ENCODE data around the gene ADAMTS16. TPM values are rescaled to one million over a fixed set of nuclear protein-coding genes. Genes with fewer than 3 reads are reported as not detected.

The ADAMTS16 gene
- total and polyA plus RNA-seq, 2 experiments from 2014 or later: 0.11 TPM

DNA sequence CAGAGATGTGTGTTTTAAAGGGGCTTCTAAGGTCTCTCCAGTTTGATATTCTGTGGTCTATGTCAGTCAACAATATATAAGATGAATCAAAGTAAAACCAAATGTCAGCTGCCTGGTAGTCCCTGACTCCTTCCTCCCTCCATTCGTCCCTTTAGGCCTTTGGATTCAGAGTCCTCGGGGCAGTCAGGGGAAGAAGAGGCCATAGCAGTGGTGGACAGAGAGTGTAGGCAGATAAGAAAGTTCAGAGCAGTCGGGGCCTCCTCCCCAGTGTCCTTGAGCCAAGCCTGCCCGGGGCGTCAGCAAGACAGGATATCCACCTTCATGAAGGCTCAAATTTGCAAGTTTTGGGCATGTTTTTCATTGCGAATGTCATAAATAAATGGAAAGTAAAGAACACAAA, 110.6 kb downstream of the ADAMTS16 start:
- H2AFZ ChIP-seq: no peak overlapping the region
- H3F3A ChIP-seq (ENCODE audit: insufficient read depth): no peaks in the 10 kb centered on the region
- WGBS, 2 experiments (ENCODE audit: low coverage in 1 of 2, low lambda C conversion rate in 2 of 2, missing lambda C conversion rate in 2 of 2): 44 to 47% methylated on average over 6 of the region's 6 CpGs
- H3K27me3 ChIP-seq (replicated peaks; ENCODE audit: insufficient read depth): 0 out of 2 replicates have a peak, but pooled peaks cover 5% of the 10 kb centered on the region
- no peak overlapping the region for H3K27ac ChIP-seq
- H4K20me1 ChIP-seq (ENCODE audit: insufficient read depth): no peaks in the 10 kb centered on the region
- no peak overlapping the region for H3K4me3 ChIP-seq
- H3K4me2 ChIP-seq (ENCODE audit: unreplicated experiment): no peak overlapping the region
- H3K79me2 ChIP-seq (ENCODE audit: insufficient read depth): no peaks in the 10 kb centered on the region
- H3K9ac ChIP-seq: no peak overlapping the region
- DNase-seq: no peak
- H3K9me2 ChIP-seq (ENCODE audit: insufficient read depth): no peaks in the 10 kb centered on the region
- in situ Hi-C loops (cut with MboI): no loop called here
- H3K36me3 ChIP-seq (ENCODE audit: low read depth): no peaks in the 10 kb centered on the region
- no peaks in the 10 kb centered on the region for H3K9me3 ChIP-seq (ENCODE audit: low read depth)
- TF ChIP-seq EZH2phosphoT487 (IDR thresholded peaks at IDR 0.05; ENCODE audit: insufficient read depth, low read depth): no peak
- TF ChIP-seq EZH2 (IDR thresholded peaks at IDR 0.05; ENCODE audit: insufficient read depth, poor library complexity, severe bottlenecking): no peak
- H3K4me1 ChIP-seq (ENCODE audit: insufficient read depth): no peaks in the 10 kb centered on the region

DNA sequence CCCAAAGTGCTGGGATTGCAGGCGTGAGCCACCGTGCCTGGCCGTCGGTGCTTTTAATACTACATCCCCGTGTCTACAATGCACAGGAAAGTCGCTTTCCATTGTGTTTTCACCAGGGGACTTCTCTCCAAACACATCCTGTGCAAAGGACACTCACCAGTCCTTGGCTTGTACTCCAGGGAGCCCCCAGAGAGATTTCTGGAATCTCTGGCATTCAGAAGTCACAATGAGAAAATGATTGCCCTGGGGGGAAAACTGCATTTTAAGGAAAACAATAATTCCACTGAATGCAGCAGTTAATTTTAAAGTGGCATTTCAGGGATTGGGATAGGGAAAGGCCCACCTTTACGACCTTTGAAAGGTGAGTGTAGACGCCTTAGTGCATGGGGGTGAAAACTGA, 112.0 kb downstream of the ADAMTS16 start:
- H3K9me3 ChIP-seq (ENCODE audit: low read depth): no peaks in the 10 kb centered on the region
- TF ChIP-seq EZH2 (IDR thresholded peaks at IDR 0.05; ENCODE audit: insufficient read depth, poor library complexity, severe bottlenecking) (no peak), EZH2phosphoT487 (IDR thresholded peaks at IDR 0.05; ENCODE audit: insufficient read depth, low read depth) (no peak)
- WGBS, 2 experiments (ENCODE audit: low coverage in 1 of 2, low lambda C conversion rate in 2 of 2, missing lambda C conversion rate in 2 of 2): 57 to 62% methylated on average over 8 of the region's 8 CpGs

DNA sequence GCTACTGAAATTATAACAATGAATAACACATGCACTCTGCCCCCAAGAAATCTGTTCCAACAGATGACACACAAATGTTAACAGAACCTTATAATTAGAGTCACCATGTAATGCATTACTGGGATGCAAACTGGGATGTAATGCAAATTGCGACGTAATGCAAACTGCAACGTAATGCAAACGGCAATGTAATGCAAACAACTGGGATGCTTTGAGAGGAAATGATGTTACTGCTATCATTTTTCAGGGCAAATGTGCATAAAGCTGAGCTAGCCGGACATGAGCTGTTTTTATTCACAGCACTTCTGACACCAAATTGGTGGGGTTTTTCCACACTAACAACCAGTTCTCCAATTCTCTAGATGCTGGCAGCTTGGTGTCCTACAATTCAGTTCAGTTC, 117.2 kb downstream of the ADAMTS16 start:
- no peak for TF ChIP-seq EZH2phosphoT487 (IDR thresholded peaks at IDR 0.05; ENCODE audit: insufficient read depth, low read depth)
- TF ChIP-seq EZH2 (IDR thresholded peaks at IDR 0.05; ENCODE audit: insufficient read depth, poor library complexity, severe bottlenecking): no peak
- Histone ChIP-seq H3K9me3 (ENCODE audit: low read depth) (no peaks in the 10 kb centered on the region), H2AFZ (no peak overlapping the region), H3F3A (ENCODE audit: insufficient read depth) (no peaks in the 10 kb centered on the region), H3K79me2 (ENCODE audit: insufficient read depth) (no peaks in the 10 kb centered on the region), H3K9ac (no peak overlapping the region), H4K20me1 (ENCODE audit: insufficient read depth) (no peaks in the 10 kb centered on the region), H3K4me3 (no peak overlapping the region), H3K27me3 (replicated peaks; ENCODE audit: insufficient read depth) (peaks cover 8% of the 10 kb centered on the region; the same call in 1 of the 2 replicates), H3K4me2 (ENCODE audit: unreplicated experiment) (no peak overlapping the region), H3K36me3 (ENCODE audit: low read depth) (no peaks in the 10 kb centered on the region), H3K9me2 (ENCODE audit: insufficient read depth) (no peaks in the 10 kb centered on the region), H3K4me1 (ENCODE audit: insufficient read depth) (no peaks in the 10 kb centered on the region), H3K27ac (no peak overlapping the region)
- in situ Hi-C loops (cut with MboI): no loop called here
- 19 to 26% methylated on average over 5 of the region's 5 CpGs for WGBS, 2 experiments (ENCODE audit: low coverage in 1 of 2, low lambda C conversion rate in 2 of 2, missing lambda C conversion rate in 2 of 2)
- peak; percentile 2 for DNase-seq

More for the DNA sequence above, 112.0 kb downstream of the ADAMTS16 start:
- no peak overlapping the region for H3K27ac ChIP-seq
- H3K36me3 ChIP-seq (ENCODE audit: low read depth): no peaks in the 10 kb centered on the region
- no peaks in the 10 kb centered on the region for H3F3A ChIP-seq (ENCODE audit: insufficient read depth)
- peaks cover 2% of the 10 kb centered on the region; the same call in 1 of the 2 replicates for H3K27me3 ChIP-seq (replicated peaks; ENCODE audit: insufficient read depth)
- no peak for DNase-seq
- no peaks in the 10 kb centered on the region for H3K9me2 ChIP-seq (ENCODE audit: insufficient read depth)
- H4K20me1 ChIP-seq (ENCODE audit: insufficient read depth): no peaks in the 10 kb centered on the region
- H3K79me2 ChIP-seq (ENCODE audit: insufficient read depth): no peaks in the 10 kb centered on the region
- H3K9ac ChIP-seq: no peak overlapping the region
- in situ Hi-C loops (cut with MboI): no loop called here
- H2AFZ ChIP-seq: no peak overlapping the region
- no peak overlapping the region for H3K4me3 ChIP-seq
- no peak overlapping the region for H3K4me2 ChIP-seq (ENCODE audit: unreplicated experiment)
- H3K4me1 ChIP-seq (ENCODE audit: insufficient read depth): no peaks in the 10 kb centered on the region

DNA sequence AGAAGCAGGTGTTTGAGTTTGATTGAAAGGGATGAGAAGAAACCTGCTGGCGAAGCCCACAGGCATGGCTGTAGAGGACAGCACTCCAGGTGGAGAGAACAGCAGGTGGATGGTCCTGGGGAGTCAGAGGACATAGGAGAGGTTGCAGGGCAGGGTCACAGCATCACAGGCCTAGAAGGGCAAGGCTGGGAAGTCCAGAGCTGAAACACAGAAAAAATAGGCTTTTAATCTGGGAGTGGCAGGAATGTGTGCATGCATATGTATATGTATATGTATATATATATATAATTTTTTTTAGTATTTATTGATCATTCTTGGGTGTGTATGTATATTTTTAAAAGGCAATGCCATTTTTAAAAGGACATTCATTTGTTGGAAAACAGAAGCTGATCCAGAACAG, 118.4 kb downstream of the ADAMTS16 start:
- Histone ChIP-seq H3K9me3 (ENCODE audit: low read depth) (no peaks in the 10 kb centered on the region), H3K4me1 (ENCODE audit: insufficient read depth) (no peaks in the 10 kb centered on the region), H2AFZ (no peak overlapping the region), H4K20me1 (ENCODE audit: insufficient read depth) (no peaks in the 10 kb centered on the region), H3K79me2 (ENCODE audit: insufficient read depth) (no peaks in the 10 kb centered on the region), H3K4me3 (no peak overlapping the region), H3K36me3 (ENCODE audit: low read depth) (no peaks in the 10 kb centered on the region), H3K27ac (no peak overlapping the region), H3F3A (ENCODE audit: insufficient read depth) (no peaks in the 10 kb centered on the region), H3K27me3 (replicated peaks; ENCODE audit: insufficient read depth) (peaks cover 8% of the 10 kb centered on the region; the same call in 1 of the 2 replicates), H3K9ac (no peak overlapping the region), H3K4me2 (ENCODE audit: unreplicated experiment) (no peak overlapping the region), H3K9me2 (ENCODE audit: insufficient read depth) (no peaks in the 10 kb centered on the region)
- TF ChIP-seq EZH2phosphoT487 (IDR thresholded peaks at IDR 0.05; ENCODE audit: insufficient read depth, low read depth): no peak
- no peak for TF ChIP-seq EZH2 (IDR thresholded peaks at IDR 0.05; ENCODE audit: insufficient read depth, poor library complexity, severe bottlenecking)
- WGBS, 2 experiments (ENCODE audit: low coverage in 1 of 2, low lambda C conversion rate in 2 of 2, missing lambda C conversion rate in 2 of 2): 20 to 29% methylated on average over 1 of the region's 1 CpG
- in situ Hi-C loops (cut with MboI): no loop called here
- no peak for DNase-seq

DNA sequence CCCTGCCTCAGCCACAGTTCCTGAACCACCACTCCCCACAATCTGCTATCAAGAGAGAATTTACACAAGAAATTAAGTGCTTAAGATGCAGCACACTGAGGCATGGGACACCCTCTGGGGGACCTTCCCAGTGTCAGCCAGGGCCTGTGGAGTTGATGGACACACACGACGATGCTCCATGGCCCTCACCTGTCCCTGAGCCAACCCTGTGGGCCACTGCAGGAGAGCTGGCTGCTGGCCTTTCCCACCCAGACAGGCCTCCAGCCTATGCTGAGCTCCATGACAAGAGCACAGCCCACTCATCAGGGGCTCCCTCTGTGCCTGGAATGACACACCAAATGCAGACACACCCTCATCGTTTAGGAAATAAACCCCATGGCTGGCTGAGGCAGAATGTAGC, 124.6 kb downstream of the ADAMTS16 start:
- Histone ChIP-seq H3K4me3 (no peak overlapping the region), H3K4me1 (ENCODE audit: insufficient read depth) (no peaks in the 10 kb centered on the region), H3K9me2 (ENCODE audit: insufficient read depth) (no peaks in the 10 kb centered on the region), H4K20me1 (ENCODE audit: insufficient read depth) (no peaks in the 10 kb centered on the region), H2AFZ (no peak overlapping the region), H3K4me2 (ENCODE audit: unreplicated experiment) (no peak overlapping the region), H3K9me3 (ENCODE audit: low read depth) (no peaks in the 10 kb centered on the region), H3K27me3 (replicated peaks; ENCODE audit: insufficient read depth) (no peaks in the 10 kb centered on the region; the same call in 1 of the 2 replicates), H3K36me3 (ENCODE audit: low read depth) (no peaks in the 10 kb centered on the region), H3K27ac (no peak overlapping the region), H3K79me2 (ENCODE audit: insufficient read depth) (no peaks in the 10 kb centered on the region), H3F3A (ENCODE audit: insufficient read depth) (no peaks in the 10 kb centered on the region), H3K9ac (no peak overlapping the region)
- TF ChIP-seq EZH2 (IDR thresholded peaks at IDR 0.05; ENCODE audit: insufficient read depth, poor library complexity, severe bottlenecking) (no peak), EZH2phosphoT487 (IDR thresholded peaks at IDR 0.05; ENCODE audit: insufficient read depth, low read depth) (no peak)
- in situ Hi-C loops (cut with MboI): no loop called here
- no peak for DNase-seq
- WGBS, 2 experiments (ENCODE audit: low coverage in 1 of 2, low lambda C conversion rate in 2 of 2, missing lambda C conversion rate in 2 of 2): 28 to 42% methylated on average over 3 of the region's 3 CpGs
